HEK293T (cell line): ENCODE measurements around the gene HLA-E.
"Not testable (repeated sequence)": the region's sequence is repeated elsewhere in the genome, so short reads cannot be mapped to it uniquely, and the experiment has no call there.

ENCODE experiments used
- CTCF ChIA-PET: fragments of 350-600 bp; formaldehyde crosslinking; extraction: SDS; loops from one replicate; lab custom pipeline; 2021; ENCODE audit warnings: antibody characterized with exemption, inconsistent platforms; lab: Yijun Ruan, JAX
- POLR2A ChIA-PET: fragments of 350-600 bp; formaldehyde crosslinking; extraction: SDS; loops from one replicate; lab custom pipeline; 2020; ENCODE audit warnings: antibody characterized with exemption, inconsistent platforms; lab: Yijun Ruan, JAX
- DNase-seq: peaks from one replicate; pipeline ENCODE4 v3.0.0; 2012; ENCODE audit warnings: mixed read lengths; ENCODE audit errors: extremely low spot score
- ARNT ChIP-seq: fragments of 450-650 bp; IDR thresholded peaks from 2 replicates; pipeline ENCODE4 v1.6.1; 2017; ENCODE audit warnings: mild to moderate bottlenecking
- BHLHE40 ChIP-seq: fragments of 450-650 bp; IDR thresholded peaks from 2 replicates; pipeline ENCODE4 v1.6.1; 2016; ENCODE audit warnings: mild to moderate bottlenecking, moderate library complexity, borderline replicate concordance
- CTBP1 ChIP-seq: fragments of 450-650 bp; IDR thresholded peaks from 2 replicates; pipeline ENCODE4 v1.6.1; 2016; ENCODE audit warnings: borderline replicate concordance
- ELF4 ChIP-seq: fragments of 450-650 bp; IDR thresholded peaks from 2 replicates; pipeline ENCODE4 v1.6.1; 2017; ENCODE audit warnings: antibody characterized with exemption
- FOXA1 ChIP-seq: fragments of 450-650 bp; IDR thresholded peaks from 2 replicates; pipeline ENCODE4 v1.6.1; 2016; ENCODE audit warnings: mild to moderate bottlenecking
- FOXK2 ChIP-seq: fragments of 450-650 bp; IDR thresholded peaks from 2 replicates; pipeline ENCODE4 v1.6.1; 2016; ENCODE audit warnings: mild to moderate bottlenecking
- FOXM1 ChIP-seq: fragments of 450-650 bp; IDR thresholded peaks from 2 replicates; pipeline ENCODE4 v1.6.1; 2017; ENCODE audit warnings: mild to moderate bottlenecking, borderline replicate concordance
- HDGF ChIP-seq: fragments of 450-650 bp; IDR thresholded peaks from 2 replicates; pipeline ENCODE4 v1.6.1; 2017; ENCODE audit warnings: antibody characterized with exemption, borderline replicate concordance
- L3MBTL2 ChIP-seq: fragments of 450-650 bp; conservative IDR thresholded peaks from 2 replicates; pipeline ENCODE4 v1.6.1; 2016; ENCODE audit warnings: mild to moderate bottlenecking
- LEF1 ChIP-seq: fragments of 450-650 bp; IDR thresholded peaks from 2 replicates; pipeline ENCODE4 v1.6.1; 2017; ENCODE audit warnings: mild to moderate bottlenecking, borderline replicate concordance
- NFRKB ChIP-seq: fragments of 450-650 bp; IDR thresholded peaks from 2 replicates; pipeline ENCODE4 v1.6.1; 2016; ENCODE audit warnings: mild to moderate bottlenecking, moderate library complexity
- SP1 ChIP-seq: fragments of 450-650 bp; IDR thresholded peaks from 2 replicates; pipeline ENCODE4 v1.6.1; 2017
- SUZ12 ChIP-seq: fragments of 450-650 bp; IDR thresholded peaks from 2 replicates; pipeline ENCODE4 v1.6.1; 2016; ENCODE audit warnings: mild to moderate bottlenecking
- TARDBP ChIP-seq: fragments of 450-650 bp; IDR thresholded peaks from 2 replicates; pipeline ENCODE4 v1.6.1; 2016
- ZNF384 ChIP-seq: fragments of 450-650 bp; IDR thresholded peaks from 2 replicates; pipeline ENCODE4 v1.6.1; 2016
- TF ChIP-seq, protein P1 (sequence below): fragments of 450-650 bp; IDR thresholded peaks from 2 replicates; pipeline ENCODE4 v1.6.1; 2016

The HLA-E gene

DNA sequence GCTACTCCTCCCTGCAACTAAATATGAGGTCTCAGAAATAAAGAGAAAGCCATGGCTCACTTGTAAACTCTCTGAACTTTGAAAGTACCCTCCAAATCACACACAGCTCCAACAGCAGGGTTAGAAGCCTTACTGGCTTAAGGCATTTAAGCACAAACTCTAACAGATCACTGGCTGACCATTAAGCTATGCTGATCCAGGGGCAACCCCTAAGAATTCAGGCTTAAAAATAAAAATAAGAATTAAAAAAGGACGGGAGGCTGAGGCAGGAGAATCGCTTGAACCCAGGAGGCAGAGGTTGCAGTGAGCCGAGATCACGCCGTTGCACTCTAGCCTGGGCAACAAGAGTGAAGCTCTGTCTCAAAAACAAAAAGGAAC lies 21.8 kb downstream of the HLA-E start:
- ChIA-PET POLR2A (no interaction called here), CTCF (interaction anchor here (0.8 kb wide), 2 partner anchors 21 to 30 kb away, joined by 4 read pairs; no protein-coding TSS in a partner anchor)
- TF ChIP-seq SUZ12 (no peak), ELF4 (no peak), ZNF384 (no peak), FOXM1 (no peak), HDGF (no peak), NFRKB (no peak), BHLHE40 (no peak), L3MBTL2 (no peak), CTBP1 (no peak), LEF1 (no peak), SP1 (no peak), TARDBP (no peak), ARNT (no peak)
- TF ChIP-seq, protein P1, sequence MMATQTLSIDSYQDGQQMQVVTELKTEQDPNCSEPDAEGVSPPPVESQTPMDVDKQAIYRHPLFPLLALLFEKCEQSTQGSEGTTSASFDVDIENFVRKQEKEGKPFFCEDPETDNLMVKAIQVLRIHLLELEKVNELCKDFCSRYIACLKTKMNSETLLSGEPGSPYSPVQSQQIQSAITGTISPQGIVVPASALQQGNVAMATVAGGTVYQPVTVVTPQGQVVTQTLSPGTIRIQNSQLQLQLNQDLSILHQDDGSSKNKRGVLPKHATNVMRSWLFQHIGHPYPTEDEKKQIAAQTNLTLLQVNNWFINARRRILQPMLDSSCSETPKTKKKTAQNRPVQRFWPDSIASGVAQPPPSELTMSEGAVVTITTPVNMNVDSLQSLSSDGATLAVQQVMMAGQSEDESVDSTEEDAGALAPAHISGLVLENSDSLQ: no peak
- DNase-seq: no peak

DNA sequence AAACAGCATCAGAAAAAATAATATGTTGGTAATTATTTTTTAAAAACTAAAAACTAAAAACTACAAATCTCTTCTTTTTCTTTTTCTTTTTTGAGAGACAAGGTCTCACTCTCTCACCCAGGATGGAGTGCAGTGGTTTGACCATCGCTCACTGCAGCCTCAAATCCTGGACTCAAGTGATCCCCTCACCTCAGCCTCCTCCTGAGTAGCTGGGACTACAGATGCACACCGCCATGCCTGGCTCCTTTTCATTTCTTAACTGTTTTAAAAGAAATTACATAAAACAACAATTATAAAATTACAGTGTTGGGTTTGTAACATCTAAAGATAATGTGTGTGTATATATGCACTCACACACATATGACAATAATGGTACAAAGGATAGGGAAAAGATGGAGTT lies 24.1 kb downstream of the HLA-E start:
- DNase-seq: no peak
- ChIA-PET CTCF (interaction anchor here (0.6 kb wide), 1 partner anchor 862 kb away, joined by 3 read pairs; no protein-coding TSS in a partner anchor), POLR2A (no interaction called here)
- no peak for TF ChIP-seq ARNT
- no peak for TF ChIP-seq BHLHE40
- no peak for TF ChIP-seq SUZ12
- TF ChIP-seq FOXM1: no peak
- TF ChIP-seq L3MBTL2: no peak
- no peak for TF ChIP-seq LEF1
- TF ChIP-seq ELF4: no peak
- no peak for TF ChIP-seq FOXK2
- no peak for TF ChIP-seq FOXA1
- TF ChIP-seq CTBP1: no peak
- no peak for TF ChIP-seq SP1
- no peak for TF ChIP-seq NFRKB
- TF ChIP-seq ZNF384: no peak
- no peak for TF ChIP-seq TARDBP
- TF ChIP-seq HDGF: no peak
- TF ChIP-seq, protein P1: no peak

DNA sequence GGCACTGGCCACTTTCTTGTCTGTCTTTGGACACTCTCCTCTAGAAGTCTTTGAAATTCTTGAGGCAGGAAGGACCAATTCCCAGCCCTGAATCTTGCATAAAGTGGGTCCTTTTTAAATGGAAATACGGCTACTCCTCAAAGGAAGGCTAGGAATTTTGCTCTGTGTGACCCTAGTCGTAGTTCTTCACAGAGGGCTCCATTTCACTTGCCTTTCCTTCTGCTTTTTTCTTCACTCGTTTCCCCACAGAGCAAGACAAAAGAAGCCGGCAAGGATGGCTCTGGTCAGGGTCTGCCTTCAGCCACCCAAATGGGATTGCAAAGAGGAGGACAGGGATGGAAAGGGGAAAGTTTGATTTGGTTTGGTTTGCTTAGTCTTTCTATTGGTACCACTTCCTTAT lies 25.8 kb downstream of the HLA-E start:
- DNase-seq: no peak
- no peak for TF ChIP-seq LEF1
- no peak for TF ChIP-seq ELF4
- no peak for TF ChIP-seq L3MBTL2
- TF ChIP-seq TARDBP: no peak
- no peak for TF ChIP-seq ZNF384
- no peak for TF ChIP-seq SP1
- TF ChIP-seq FOXA1: no peak
- TF ChIP-seq FOXM1: no peak
- no peak for TF ChIP-seq ARNT
- TF ChIP-seq FOXK2: no peak
- TF ChIP-seq, protein P1: no peak
- TF ChIP-seq SUZ12: no peak
- no peak for TF ChIP-seq BHLHE40
- no peak for TF ChIP-seq CTBP1
- no peak for TF ChIP-seq NFRKB
- TF ChIP-seq HDGF: no peak
- ChIA-PET POLR2A (no interaction called here), CTCF (interaction anchor here (1.3 kb wide), 1 partner anchor 26 kb away, joined by 4 read pairs; no protein-coding TSS in a partner anchor)

DNA sequence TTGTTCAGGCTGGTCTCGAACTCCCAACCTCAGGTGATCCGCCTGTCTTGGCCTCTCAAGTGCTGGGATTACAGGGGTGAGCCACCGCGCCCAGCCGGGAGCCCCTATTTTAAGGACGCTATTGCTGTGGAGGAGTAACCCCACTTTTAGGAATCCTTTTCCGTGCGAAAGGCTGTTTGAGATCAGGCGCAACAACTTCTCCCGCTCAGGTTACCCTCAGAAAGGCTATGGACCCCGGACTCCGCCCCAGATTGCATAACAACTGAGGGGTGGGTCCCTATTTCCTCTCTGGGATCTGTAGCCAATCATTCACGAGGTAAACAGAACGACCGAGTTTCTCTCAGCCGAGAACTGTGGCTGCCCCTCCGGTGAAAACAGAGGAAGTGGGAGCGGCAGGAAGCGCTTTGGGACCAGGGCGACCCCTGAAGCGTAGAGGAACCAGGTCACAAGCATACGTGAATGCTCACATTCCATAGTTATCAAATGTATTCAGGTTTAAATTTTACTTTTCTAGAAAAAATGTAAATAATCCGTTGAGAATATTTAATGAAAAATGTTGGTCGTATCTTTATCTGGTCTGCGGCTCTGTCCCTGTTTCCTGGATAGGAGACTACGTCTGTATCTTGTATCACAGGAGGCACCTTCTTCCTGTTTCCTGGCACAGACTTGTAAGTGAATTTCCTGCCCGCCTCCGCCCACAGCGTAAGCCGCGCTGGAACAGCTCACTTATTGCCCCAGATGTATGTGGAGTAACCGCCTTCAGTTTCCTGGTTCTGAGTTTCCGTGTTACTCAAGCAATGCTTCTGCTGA lies 26.8 kb downstream of the HLA-E start:
- ChIA-PET CTCF (interaction anchor here (0.6 kb wide), 1 partner anchor 17 kb away, joined by 3 read pairs; no protein-coding TSS in a partner anchor), POLR2A (interaction anchor here (0.6 to 1.9 kb wide), 4 partner anchors 12 to 42 kb away, joined by 3 to 7 read pairs (median 4); no protein-coding TSS in a partner anchor)
- TF ChIP-seq HDGF: no peak
- no peak for TF ChIP-seq ARNT
- TF ChIP-seq SP1: no peak
- TF ChIP-seq BHLHE40: no peak
- TF ChIP-seq ELF4: 0 out of 2 replicates have a peak, but pooled peaks have one; percentile 14
- DNase-seq: peak; percentile 82

DNA sequence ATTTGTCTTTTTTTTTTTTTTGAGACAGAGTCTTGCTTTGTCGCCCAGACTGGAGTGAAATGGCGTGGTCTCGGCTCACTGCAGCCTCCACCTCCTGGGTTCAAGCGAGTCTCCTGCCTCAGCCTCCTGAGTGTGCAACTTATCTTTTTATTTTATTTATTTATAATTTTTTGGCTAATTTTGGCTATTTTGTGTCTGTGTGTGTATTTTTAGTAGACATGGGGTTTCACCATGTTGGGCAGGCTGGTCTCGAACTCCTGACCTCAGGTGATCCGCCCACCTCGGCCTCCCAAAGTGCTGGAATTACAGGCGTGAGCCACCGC lies 27.4 kb downstream of the HLA-E start:
- CTCF ChIA-PET: interaction anchor here (0.6 kb wide), 1 partner anchor 16 kb away, joined by 3 read pairs; no protein-coding TSS in a partner anchor
- DNase-seq: not testable (repeated sequence)
- POLR2A ChIA-PET: interaction anchor here (0.6 to 1.9 kb wide), 4 partner anchors 11 to 41 kb away, joined by 3 to 7 read pairs (median 4); no protein-coding TSS in a partner anchor

DNA sequence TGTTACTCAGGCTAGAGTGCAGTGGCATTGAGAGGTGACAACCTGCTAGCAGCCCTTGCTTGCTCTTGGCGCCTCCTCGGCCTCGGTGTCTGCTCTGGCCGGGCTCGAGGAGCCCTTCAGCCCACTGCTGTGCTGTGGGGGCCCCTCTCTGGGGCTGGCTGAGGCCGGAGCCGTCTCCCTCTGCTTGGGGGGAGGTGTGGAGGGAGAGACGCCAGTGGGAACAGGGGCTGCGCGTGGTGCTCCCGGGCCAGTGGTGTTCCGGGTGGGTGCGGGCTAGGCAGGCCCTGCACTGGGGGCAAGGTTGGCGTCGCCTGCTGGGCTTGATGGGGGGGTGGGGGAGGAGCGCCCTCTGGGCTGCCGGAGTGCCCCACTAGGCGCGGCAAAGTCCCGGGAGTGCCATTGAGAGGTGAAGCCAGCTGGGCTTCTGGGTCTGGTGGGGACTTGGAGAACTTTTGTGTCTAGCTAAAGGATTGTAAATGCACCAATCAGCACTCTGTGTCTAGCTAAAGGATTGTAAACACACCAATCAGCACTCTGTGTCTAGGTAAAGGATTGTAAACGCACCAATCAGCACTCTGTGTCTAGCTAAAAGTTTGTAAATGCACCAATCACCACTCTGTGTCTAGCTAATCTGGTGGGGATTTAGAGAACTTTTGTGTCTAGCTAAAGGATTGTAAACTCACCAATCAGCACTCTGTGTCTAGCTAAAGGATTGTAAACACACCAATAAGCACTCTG lies 28.6 kb downstream of the HLA-E start:
- CTCF ChIA-PET: interaction anchor here (0.6 kb wide), 1 partner anchor 72 kb away, joined by 3 read pairs; no protein-coding TSS in a partner anchor
- DNase-seq, POLR2A ChIA-PET: not testable (repeated sequence)

DNA sequence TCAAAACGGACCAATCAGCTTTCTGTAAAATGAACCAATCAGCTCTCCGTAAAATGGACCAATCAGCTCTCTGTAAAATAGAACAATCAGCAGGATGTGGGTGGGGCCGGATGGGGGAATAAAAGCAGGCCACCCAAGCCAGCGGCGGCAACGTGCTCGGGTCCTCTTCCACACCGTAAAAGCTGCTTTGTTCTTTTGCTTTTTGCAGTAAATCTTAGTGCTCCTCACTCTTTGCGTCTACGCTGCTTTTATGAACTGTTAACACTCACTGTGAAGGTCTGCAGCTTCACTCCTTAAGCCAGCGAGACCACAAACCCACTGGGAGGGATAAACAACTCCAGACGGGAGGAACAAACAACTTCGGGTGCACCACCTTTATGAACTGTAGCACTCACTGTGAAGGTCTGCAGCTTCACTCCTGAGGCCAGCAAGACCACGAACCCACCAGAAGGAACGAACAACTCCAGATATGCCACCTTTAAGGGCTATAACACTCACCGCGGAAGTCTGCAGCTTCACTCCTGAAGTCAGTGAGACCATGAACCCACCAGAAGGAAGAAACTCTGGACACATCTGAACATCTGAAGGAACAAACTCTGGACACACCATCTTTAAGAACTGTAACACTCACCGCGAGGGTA lies 29.3 kb downstream of the HLA-E start:
- POLR2A ChIA-PET, CTCF ChIA-PET, DNase-seq: not testable (repeated sequence)
